Uterus (tissue), 2 donors: ENCODE measurements around the gene CACNA2D4.

Experiments used
- POLR2A ChIP-seq, 2 donors: fragments of 450-650 bp; IDR thresholded peaks; one replicate each; pipeline ENCODE4 v1.6.1; 2016; ENCODE audit warnings: antibody characterized with exemption in 2 of 2, mild to moderate bottlenecking in 1 of 2, moderate library complexity in 1 of 2
- TF ChIP-seq, protein P1 (sequence below), 4 experiments: fragments of 200-600 bp in 2 of 4; fragments of 450-650 bp in 2 of 4; sonication (generic) in 2 of 4; IDR thresholded peaks; one replicate each; pipeline ENCODE4 v1.5.1; 2016 to 2019; ENCODE audit warnings: antibody characterized with exemption in 4 of 4, mild to moderate bottlenecking in 2 of 4, moderate library complexity in 1 of 4

DNA sequence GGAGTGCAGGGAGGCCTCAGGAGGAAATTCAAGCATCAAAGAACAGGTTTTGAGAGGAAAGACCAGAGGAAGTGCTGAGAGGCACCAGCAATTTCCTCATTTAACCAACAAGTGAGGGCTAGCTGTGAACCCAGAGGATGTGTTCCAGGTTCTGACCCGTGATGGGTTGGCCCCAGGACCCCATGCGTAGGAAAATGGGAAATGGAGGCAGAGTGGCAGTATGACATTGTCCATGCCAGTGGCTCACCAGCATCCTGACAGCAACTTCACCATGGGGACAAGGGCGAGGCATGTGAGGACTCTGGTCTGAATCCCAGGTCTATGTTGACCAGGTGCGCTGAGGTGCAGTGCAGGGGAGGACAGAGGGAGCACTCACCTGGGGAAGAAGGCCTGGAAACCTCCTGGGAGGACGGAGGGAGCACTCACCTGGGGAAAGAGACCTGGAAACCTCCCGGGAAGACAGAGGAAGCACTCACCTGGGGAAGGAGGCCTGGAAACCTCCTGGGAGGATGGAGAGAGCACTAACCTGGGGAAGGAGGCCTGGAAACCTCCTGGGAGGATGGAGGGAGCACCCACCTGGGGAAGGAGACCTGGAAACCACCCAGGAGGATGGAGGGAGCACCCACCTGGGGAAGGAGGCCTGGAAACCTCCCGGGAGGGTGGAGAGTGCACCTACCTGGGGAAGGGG is 6.7 kb upstream of the CACNA2D4 start:
- TF ChIP-seq, protein P1, sequence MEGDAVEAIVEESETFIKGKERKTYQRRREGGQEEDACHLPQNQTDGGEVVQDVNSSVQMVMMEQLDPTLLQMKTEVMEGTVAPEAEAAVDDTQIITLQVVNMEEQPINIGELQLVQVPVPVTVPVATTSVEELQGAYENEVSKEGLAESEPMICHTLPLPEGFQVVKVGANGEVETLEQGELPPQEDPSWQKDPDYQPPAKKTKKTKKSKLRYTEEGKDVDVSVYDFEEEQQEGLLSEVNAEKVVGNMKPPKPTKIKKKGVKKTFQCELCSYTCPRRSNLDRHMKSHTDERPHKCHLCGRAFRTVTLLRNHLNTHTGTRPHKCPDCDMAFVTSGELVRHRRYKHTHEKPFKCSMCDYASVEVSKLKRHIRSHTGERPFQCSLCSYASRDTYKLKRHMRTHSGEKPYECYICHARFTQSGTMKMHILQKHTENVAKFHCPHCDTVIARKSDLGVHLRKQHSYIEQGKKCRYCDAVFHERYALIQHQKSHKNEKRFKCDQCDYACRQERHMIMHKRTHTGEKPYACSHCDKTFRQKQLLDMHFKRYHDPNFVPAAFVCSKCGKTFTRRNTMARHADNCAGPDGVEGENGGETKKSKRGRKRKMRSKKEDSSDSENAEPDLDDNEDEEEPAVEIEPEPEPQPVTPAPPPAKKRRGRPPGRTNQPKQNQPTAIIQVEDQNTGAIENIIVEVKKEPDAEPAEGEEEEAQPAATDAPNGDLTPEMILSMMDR (IDR thresholded peaks at IDR 0.05) = no peak
- TF ChIP-seq POLR2A (IDR thresholded peaks at IDR 0.05) = no peak
